Spinal cord (tissue), 10 donors: ENCODE results near the gene BLVRA. TPM values are rescaled to one million over a fixed set of nuclear protein-coding genes. Genes with fewer than 3 reads are reported as not detected.
"Not testable (repeated sequence)": the region's sequence is repeated elsewhere in the genome, so short reads cannot be mapped to it uniquely, and the experiment has no call there.

Experiments used
- DNase-seq, 6 donors: peaks; one replicate each; pipeline versions ENCODE4 v3.0.0 to v3.0.0-alpha.2; 2013 to 2015; ENCODE audit warnings: low spot score in 6 of 6, low read depth in 4 of 6
- H3K27ac ChIP-seq: one replicate; pipeline ENCODE4 v1.5.1; 2013; ENCODE audit warnings: low read depth, low read length, control low read depth
- H3K27me3 ChIP-seq: one replicate; pipeline ENCODE4 v1.6.1; 2013; ENCODE audit warnings: low read length; ENCODE audit not compliant: control insufficient read depth, insufficient read depth
- H3K36me3 ChIP-seq: one replicate; pipeline ENCODE4 v1.6.1; 2013; ENCODE audit warnings: low read length; ENCODE audit not compliant: control insufficient read depth, insufficient read depth
- H3K4me1 ChIP-seq: one replicate; pipeline ENCODE4 v1.6.1; 2013; ENCODE audit warnings: low read length; ENCODE audit not compliant: control insufficient read depth, insufficient read depth
- H3K4me3 ChIP-seq: one replicate; pipeline ENCODE4 v1.5.1; 2013; ENCODE audit warnings: low read depth, low read length, control low read depth
- H3K9me3 ChIP-seq: one replicate; pipeline ENCODE4 v1.6.1; 2013; ENCODE audit warnings: low read length; ENCODE audit not compliant: control insufficient read depth, insufficient read depth
- WGBS: methylation state at CpG from one replicate; pipeline ENCODE4 v1.1.5; 2013; ENCODE audit warnings: missing lambda C conversion rate; ENCODE audit not compliant: insufficient coverage; 5-methylcytosine and 5-hydroxymethylcytosine counted together
- polyA plus RNA-seq, 2 donors: library from polyadenylated mRNA; unstranded; fragments of 120-200 nt; gene quantifications; one replicate each; pipeline ENCODE4 v1.2.1, GENCODE V29; 2013; ENCODE audit not compliant: insufficient read length in 2 of 2
- total RNA-seq, 2 donors: library from RNA; depleted of rRNA in 1 of 2; stranded (reverse); fragments of 120-200 nt in 1 of 2; fragments of >200 nt in 1 of 2; gene quantifications; one replicate each; pipeline versions ENCODE4 v1.2.3 to v1.2.4, GENCODE V29; 2013 to 2014
- donor health status: healthy.

Gene BLVRA
- total and polyA plus RNA-seq, 4 donors, result 22.6 to 48.9 (median 42.9) TPM

GRCh38 chr7:43768201-43768886 lies 9.9 kb downstream of the BLVRA start:
- peaks cover 9% of the 10 kb centered on the region for H3K36me3 ChIP-seq
- no peaks in the 10 kb centered on the region for H3K27me3 ChIP-seq
- no peak for DNase-seq
- H3K9me3 ChIP-seq, result no peaks in the 10 kb centered on the region
- H3K4me1 ChIP-seq, result no peaks in the 10 kb centered on the region
- WGBS, result 87% methylated on average over 6 of the region's 9 CpGs
- no peak overlapping the region for H3K27ac ChIP-seq
- no peak overlapping the region for H3K4me3 ChIP-seq

GRCh38 chr7:43768887-43769272 lies 10.4 kb downstream of the BLVRA start:
- Histone ChIP-seq H3K27me3 (no peaks in the 10 kb centered on the region), H3K4me1 (no peaks in the 10 kb centered on the region), H3K4me3 (no peak overlapping the region), H3K27ac (no peak overlapping the region), H3K9me3 (no peaks in the 10 kb centered on the region), H3K36me3 (peaks cover 9% of the 10 kb centered on the region)
- WGBS, result 100% methylated on average over 3 of the region's 4 CpGs
- no peak for DNase-seq

- DNase-seq, result no peak
- WGBS, result 88% methylated on average over 5 of the region's 5 CpGs
- Histone ChIP-seq H3K36me3 (peaks cover 9% of the 10 kb centered on the region), H3K27ac (no peak overlapping the region), H3K4me3 (no peak overlapping the region), H3K4me1 (no peaks in the 10 kb centered on the region), H3K9me3 (no peaks in the 10 kb centered on the region), H3K27me3 (no peaks in the 10 kb centered on the region)
These were observed 10.8 kb downstream of the BLVRA start for GRCh38 chr7:43769281-43769680.

GRCh38 chr7:43769791-43770465 lies 11.4 kb downstream of the BLVRA start:
- 93% methylated on average over 4 of the region's 10 CpGs for WGBS
- no peaks in the 10 kb centered on the region for H3K27me3 ChIP-seq
- H3K27ac ChIP-seq, result no peak overlapping the region
- H3K4me1 ChIP-seq, result no peaks in the 10 kb centered on the region
- no peaks in the 10 kb centered on the region for H3K9me3 ChIP-seq
- DNase-seq, result no peak
- no peak overlapping the region for H3K4me3 ChIP-seq
- peaks cover 9% of the 10 kb centered on the region for H3K36me3 ChIP-seq

- no peak for DNase-seq
- 80% methylated on average over 2 of the region's 3 CpGs for WGBS
- Histone ChIP-seq H3K9me3 (no peaks in the 10 kb centered on the region), H3K27me3 (no peaks in the 10 kb centered on the region), H3K4me3 (no peak overlapping the region), H3K4me1 (no peaks in the 10 kb centered on the region), H3K36me3 (peaks cover 9% of the 10 kb centered on the region), H3K27ac (no peak overlapping the region)
These were observed 12.6 kb downstream of the BLVRA start for GRCh38 chr7:43771128-43771527.

GRCh38 chr7:43771573-43771972 lies 13.1 kb downstream of the BLVRA start:
- Histone ChIP-seq H3K9me3 (no peaks in the 10 kb centered on the region), H3K27me3 (no peaks in the 10 kb centered on the region), H3K4me1 (no peaks in the 10 kb centered on the region), H3K4me3 (no peak overlapping the region), H3K27ac (no peak overlapping the region), H3K36me3 (peaks cover 9% of the 10 kb centered on the region)
- no peak for DNase-seq
- WGBS, result 94% methylated on average over 2 of the region's 3 CpGs

GRCh38 chr7:43773268-43773667 lies 14.8 kb downstream of the BLVRA start:
- H3K9me3 ChIP-seq, H3K27ac ChIP-seq, H3K27me3 ChIP-seq, H3K36me3 ChIP-seq, H3K4me1 ChIP-seq, DNase-seq, H3K4me3 ChIP-seq: not testable (repeated sequence)
- 100% methylated on average over 1 of the region's 6 CpGs for WGBS

- not testable (repeated sequence) for H3K27ac ChIP-seq, H3K27me3 ChIP-seq, H3K4me3 ChIP-seq, H3K4me1 ChIP-seq, H3K9me3 ChIP-seq, DNase-seq
- no CpG with 5 or more reads among the region's 2 CpGs for WGBS
- H3K36me3 ChIP-seq, result peaks cover 12% of the 10 kb centered on the region
These were observed 16.8 kb downstream of the BLVRA start for GRCh38 chr7:43775255-43775654.

GRCh38 chr7:43778293-43779044 lies 20.0 kb downstream of the BLVRA start:
- not testable (repeated sequence) for H3K4me3 ChIP-seq, H3K9me3 ChIP-seq, H3K36me3 ChIP-seq, H3K27me3 ChIP-seq, H3K27ac ChIP-seq, H3K4me1 ChIP-seq, DNase-seq
- WGBS, result 85% methylated on average over 10 of the region's 18 CpGs
